GM21723 (cell line): ENCODE measurements around the gene DCAF8.

Experiments used
- ATAC-seq: cut with Tn5 transposase; IDR thresholded peaks from one replicate; pipeline ENCODE4 v1.9.1; 2021; ENCODE audit warnings: mild to moderate bottlenecking, moderate library complexity; ENCODE audit not compliant: unreplicated experiment

The DCAF8 gene

DNA sequence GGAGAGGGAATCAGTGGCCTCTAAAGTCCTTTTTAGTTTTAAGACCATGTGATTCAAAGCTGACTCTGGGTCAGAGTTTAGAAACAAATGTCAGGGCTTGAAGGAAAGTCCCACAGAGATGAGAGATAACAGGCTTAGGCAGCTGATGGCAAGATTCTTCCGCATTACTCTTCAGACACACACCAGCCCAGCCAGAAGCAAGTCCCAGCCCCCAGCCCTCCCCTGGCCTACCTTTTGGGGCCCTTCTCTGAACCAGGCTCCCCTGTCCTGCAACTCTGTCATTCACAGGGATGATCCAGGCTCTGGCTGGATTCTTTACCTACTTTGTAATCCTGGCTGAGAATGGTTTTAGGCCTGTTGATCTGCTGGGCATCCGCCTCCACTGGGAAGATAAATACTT is 85.1 kb downstream of the DCAF8 start:
- ATAC-seq: no peak

DNA sequence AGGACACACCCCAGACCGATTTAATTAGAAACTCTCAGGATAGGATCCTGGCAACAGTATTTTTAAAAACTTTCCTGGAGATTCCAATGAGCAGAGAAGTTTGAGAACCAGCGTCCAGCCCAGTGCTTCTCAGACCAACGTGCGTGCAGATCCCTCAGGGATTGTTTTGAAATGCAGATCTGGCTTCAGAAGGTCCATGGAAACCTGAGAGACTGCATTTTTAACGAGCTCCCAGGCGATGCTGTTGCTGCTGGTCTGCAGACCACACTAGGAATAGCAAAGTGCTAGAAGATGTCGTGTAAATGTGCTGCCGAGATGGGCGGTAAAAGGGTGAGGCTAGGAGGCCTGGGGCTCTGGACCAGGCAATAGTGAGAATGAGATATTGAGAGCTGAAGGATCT is 90.4 kb downstream of the DCAF8 start:
- ATAC-seq: no peak

DNA sequence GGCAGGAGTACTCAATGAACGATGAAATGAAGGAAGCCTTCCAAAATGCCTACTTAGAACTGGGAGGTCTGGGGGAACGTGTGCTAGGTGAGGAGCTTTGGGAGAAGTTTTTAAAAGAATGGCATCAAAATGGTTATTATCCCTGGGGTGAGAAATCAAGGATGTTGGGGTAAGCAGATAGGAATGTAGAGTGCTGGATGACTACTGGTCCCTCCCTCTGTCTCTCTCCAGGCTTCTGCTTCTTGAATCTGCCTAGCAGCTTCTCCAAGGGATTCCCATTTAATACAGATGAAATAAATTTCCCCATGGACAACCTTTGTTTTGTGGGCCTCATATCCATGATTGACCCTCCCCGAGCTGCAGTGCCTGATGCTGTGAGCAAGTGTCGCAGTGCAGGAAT is 91.0 kb downstream of the DCAF8 start:
- no peak for ATAC-seq

DNA sequence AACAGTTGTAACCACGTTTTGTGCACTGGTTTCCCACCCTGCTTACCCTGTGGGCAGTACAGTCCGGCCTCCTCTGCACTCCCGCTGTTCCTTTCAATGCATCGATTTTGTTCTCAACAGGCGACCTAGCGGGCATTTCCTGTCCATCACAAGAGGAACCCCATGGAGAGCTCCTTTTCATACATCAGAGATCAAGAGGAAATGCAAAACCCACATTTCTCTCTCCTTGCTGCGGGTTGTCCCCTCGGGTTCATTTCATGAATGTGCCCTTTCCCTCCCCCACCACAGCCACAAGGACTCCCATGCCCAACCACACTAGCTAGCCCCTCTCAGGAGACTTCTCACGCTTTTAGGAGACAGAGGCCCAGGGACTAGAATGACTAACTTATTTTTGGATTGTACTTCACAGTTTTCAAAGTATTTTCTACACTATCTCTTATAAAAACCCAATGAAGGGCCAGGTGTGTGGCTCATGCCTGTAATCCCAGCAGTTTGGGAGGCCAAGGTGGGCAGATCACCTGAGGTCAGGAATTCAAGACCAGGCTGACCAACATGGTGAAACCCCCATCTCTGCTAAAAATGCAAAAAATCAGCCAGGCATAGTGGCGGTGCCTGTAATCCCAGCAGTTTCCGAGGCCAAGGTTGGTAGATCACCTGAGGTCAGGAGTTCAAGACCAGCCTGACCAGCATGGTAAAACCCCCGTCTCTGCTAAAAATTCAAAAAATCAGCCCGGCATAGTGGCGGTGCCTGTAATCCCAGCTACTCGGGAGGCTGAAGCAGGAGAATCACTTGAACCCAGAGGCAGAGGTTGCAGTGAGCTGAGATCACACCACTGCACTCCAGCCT is 92.6 kb downstream of the DCAF8 start:
- ATAC-seq: peak; percentile 71

DNA sequence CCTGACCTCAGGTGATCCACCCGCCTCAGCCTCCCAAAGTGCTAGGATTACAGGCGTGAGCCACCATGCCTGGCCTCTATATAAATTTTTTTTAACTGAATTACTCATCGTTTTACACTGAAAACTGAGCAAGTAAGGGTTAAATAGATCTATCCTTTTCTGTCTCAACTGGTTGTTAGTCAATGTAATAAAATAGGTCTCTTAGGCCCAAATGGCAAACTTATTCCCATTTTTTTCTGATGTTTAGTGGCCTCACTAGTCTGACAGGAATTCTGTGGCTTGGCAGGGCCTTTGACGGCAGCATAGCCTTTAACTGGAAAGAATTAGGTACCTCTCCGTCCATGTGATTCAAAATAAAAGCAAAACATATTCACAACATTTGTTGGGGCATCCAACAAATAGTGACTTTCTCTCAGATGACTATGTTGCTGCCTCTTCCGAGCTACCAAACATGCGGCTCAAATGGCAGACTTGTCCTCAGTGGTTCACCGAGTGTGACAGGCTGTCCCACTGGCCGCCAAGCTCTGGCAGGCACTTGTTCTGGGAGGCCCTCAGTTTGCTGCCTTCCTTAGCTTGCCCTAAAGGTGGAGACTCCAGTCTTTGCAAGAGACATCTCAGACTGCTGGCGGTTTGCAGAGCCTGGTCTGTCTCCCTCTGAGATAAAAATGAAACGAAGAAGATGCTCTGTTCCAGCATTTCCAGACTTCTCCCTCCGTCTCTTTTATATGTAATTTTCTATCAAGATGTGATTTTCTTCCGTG is 93.6 kb downstream of the DCAF8 start:
- ATAC-seq: no peak

DNA sequence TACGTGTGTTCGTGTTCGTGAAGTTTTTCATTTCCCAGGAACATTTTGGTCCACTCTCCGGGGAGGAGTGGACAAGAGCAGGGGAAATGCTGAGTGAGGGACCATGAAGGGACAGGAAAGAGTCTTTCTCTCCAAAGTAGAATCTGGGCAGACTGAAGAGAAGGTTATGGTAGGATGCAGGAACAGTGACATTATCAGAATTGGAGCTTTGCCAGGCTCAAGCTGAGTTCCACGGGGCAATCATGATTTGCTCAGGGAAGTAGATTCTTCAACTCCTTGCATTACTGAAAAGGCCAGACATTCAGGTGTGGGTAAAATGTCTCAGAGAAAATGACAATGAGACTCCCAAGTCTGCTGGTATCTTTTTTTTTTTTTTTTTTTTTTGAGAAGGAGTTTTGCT is 94.3 kb downstream of the DCAF8 start:
- ATAC-seq: no peak

DNA sequence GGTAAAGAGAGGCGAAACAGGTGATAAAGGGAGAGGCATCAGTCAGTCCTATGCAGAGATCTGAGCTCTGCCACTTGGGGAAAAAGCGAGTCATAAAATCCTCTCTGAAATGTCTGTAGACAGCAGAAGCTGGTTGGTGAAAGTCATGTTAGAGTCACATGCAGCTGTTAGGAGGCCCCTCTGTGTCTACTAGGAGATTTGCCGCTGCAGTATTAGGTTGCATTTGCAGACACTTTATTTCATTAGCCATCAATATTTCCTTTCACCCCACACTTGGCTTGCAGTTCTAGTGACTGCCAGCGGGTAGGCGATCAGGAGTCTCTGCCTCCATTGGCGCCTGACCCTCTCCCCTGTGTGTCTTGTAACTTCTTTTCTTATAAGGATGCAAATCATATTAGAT is 94.8 kb downstream of the DCAF8 start:
- ATAC-seq: no peak

DNA sequence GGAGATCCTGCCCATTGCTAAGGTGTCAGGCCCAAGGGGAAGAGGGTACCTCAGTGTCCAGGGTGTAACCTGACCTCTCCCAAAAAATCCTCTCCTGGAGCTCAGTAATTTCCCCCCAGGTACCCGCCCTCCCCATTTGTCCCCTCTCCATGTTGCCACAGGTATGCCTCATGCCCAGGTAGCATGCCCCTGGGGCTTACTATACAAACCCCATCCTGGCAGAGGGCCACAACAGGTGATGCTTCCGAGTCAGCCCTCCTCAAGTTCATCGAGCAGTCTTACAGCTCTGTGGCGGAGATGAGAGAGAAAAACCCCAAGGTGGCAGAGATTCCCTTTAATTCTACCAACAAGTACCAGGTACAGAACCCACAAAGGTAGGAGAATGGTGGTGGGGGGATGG is 95.3 kb downstream of the DCAF8 start:
- no peak for ATAC-seq

DNA sequence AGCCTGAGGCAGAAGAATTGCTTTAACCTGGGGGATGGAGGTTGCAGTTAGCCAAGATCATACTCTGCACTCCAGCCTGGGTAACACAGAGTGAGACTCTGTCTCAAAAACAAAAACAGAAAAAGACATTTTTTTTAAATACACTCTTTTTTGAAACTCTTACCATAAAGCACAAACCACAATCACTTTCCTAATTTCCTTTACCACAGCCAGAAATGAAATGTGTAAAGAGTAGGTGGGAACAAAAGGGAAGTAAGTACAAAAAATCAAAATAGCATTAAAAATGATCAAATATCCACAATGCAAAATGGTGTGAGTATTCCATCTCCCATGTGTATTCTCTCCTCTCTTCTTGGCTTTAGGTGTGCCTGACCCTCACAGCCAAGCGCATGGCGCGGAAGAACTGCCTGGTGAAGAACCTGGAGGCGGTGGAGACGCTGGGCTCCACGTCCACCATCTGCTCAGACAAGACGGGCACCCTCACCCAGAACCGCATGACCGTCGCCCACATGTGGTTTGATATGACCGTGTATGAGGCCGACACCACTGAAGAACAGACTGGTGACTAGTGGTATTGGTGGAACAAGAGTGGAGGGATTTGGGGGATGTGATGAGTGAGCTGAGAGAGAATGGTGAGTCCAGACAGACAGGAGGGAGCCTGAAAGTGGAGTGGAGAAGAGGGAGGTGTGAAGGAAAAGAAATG is 96.0 kb downstream of the DCAF8 start:
- ATAC-seq: no peak
